GM19468 (cell line): ENCODE results near the gene GABRR2.
"Not testable (repeated sequence)": the region's sequence is repeated elsewhere in the genome, so short reads cannot be mapped to it uniquely, and the experiment has no call there.

ENCODE experiments used
- ATAC-seq: cut with Tn5 transposase; IDR thresholded peaks from one replicate; pipeline ENCODE4 v1.9.1; 2021; ENCODE audit warnings: mild to moderate bottlenecking, moderate library complexity, moderate number of reproducible peaks; ENCODE audit not compliant: unreplicated experiment; ENCODE audit errors: extremely low read depth

Gene GABRR2

DNA sequence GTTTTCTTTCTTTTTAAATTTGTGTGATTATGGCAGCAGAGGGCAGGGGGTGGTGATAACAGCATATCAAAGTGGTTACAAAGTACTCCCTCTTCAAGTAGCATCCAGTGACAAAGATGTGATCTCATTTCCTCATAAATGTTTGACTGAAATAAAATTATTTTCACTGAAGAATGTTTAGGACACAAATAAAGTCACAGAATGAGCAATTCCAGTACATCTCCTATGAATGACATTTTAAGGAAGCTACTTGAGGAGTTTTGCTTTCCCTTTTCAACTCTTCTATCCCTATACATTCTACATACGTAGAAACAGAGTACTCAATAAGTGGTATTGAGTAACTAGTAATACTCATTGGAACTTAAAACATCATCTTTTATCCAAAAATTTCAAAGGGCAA is 13.9 kb upstream of the GABRR2 start:
- no peak for ATAC-seq

- no peak for ATAC-seq
Observed at GRCh38 chr6:89324304-89324703, 9.2 kb upstream of the GABRR2 start.

DNA sequence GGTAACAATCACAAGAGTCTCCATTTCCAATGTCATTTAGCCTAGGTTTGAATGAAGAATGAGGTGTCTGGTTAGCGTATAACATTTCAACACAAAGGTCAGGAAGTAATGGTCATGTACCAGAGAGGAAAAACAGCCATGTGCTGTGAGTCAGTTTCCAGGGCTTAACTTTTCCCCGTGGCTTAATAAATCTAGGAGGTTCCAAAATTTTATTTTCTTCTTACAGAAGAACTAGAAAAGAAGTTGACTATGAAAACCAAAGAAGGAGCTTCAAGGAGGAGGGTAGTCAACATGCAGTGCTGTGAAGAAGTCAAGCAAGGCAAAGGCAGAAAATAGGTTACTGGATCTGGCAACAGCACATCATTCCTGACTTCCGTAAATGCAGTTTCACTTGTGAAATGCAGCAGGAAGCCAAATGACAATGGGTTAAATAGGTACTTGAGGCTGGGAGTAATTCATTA is 8.4 kb upstream of the GABRR2 start:
- no peak for ATAC-seq

DNA sequence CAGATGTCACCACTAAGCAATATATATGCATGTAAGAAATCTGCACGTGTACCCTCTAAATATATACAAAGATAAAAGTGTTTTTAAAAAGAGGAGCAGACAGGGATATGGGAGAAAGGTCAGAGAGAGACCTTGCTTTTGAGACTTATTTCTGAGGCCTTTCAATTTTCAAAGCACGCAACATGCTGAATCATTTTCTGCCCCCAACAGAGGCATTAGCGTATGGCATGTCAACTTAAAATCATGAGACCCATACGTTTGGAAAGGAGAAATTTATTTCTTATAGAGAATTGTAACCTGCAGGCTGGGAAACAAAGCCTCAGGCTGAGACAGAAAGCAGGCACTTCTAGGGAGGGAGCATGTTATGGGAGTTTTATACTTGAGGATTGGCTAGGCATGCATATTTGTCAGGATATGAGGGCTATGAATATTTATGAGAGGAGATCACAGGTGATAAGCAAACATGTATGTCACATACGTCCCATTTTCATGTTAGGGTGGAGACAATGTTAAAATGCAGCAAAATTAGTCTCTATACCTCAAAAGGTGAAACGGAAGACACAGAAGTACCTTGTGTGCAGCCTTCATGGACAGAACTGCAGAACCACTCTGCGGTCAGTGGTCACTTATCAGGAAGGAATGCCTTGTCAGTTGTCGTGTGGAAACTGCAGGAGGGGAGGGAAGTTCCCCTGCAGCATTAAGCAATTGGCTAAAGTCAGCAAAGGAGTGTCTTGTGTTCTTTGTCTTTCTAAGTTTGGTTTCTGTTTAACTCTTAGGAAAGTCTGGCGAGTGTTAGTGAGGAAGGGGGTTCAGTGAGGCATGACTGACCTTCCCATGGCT is 6.3 kb upstream of the GABRR2 start:
- ATAC-seq = no peak

GRCh38 chr6:89320012-89320559 is 5.0 kb upstream of the GABRR2 start:
- ATAC-seq = no peak

GRCh38 chr6:89317067-89317466 is 2.0 kb upstream of the GABRR2 start:
- no peak for ATAC-seq

- no peak for ATAC-seq
Observed at GRCh38 chr6:89314692-89315091, 407 bp downstream of the GABRR2 start.

DNA sequence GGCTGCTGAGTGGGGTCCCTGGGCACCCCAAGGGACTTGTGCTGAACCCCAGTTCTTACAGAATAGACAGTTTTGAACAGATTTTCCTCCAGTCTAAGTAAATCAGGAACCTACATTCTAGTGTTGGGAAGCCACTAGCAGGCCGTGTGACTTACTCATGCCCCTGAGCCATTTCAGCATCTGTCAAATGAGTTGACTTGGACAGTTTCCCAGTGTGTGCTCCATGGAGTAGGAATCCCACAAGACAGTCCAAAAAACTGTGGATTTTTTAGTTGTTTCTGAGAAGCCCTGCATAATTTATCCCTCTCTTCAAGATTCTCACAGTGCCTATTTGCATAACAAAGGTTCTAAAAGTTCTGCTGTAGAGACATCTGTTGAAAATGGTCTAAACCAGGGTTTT is 2.1 kb downstream of the GABRR2 start:
- ATAC-seq = no peak

DNA sequence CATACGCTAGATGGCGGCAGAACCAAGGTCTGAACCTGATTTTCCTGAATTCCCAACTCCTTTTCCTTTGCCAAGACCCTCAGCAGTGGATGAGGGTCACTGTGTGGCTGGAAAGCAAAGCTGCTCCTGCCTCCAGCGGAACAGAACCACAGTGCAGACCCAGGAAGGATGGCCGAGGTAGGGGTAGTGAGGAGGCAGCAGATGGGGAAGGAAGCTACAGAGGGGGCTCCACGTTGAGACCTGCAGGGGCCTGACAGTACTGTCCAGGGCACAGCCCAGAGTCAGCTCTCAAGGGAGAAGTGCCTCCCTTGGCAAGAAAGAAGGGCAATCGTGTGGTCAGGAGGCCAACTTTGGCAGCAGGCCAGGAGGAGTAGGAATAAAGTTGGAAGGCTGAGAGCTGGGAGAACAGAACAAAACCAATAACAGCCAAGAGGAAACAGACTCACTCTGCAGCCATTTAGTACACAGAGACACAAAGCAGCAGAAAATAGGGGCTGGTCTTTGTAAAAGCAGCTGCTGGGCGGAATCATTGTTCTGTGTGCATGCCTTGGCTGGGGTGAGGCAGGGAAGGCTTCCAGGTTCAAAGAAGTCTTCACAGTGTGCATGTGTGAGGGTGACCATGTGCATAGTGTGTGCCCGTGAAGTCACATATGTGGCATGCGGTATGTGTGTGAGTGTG is 3.1 kb downstream of the GABRR2 start:
- ATAC-seq = no peak

DNA sequence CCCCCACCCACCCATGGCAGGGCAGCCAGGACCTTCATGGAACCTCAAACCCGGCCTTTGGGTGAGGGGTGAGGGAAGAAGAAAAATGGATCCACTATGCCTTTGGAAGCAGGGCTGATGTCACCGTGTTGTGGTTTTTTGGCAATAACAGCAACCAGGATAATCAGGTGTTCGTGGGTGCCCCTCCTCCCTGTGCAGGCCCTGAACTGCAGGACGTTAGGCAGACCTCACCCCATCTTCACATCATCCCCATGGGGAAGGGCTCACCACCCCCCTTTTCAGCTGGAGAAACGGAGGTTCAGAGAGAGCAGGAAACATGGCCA is 3.6 kb downstream of the GABRR2 start:
- ATAC-seq = no peak

- no peak for ATAC-seq
Observed at GRCh38 chr6:89310929-89311328, 4.2 kb downstream of the GABRR2 start.

- no peak for ATAC-seq
Observed at GRCh38 chr6:89308525-89309395, 6.3 kb downstream of the GABRR2 start.

DNA sequence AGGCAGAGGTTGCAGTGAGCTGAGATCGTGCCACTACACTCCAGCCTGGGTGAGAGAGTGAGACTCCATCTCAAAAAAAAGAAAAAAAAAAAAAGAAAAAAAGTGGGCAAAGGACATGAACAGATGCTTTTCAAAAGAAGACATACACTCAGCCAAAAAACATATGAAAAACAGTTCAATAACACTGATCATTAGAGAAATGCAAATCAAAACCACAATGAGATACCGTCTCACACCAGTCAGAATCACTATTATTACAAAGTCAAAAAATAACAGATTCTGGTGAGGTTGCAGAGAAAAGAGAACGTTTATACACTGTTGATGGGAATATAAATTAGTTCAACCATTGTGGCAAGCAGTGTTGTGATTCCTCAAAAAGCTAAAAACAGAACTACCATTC is 10.6 kb downstream of the GABRR2 start:
- ATAC-seq = not testable (repeated sequence)

GRCh38 chr6:89302936-89303335 is 12.2 kb downstream of the GABRR2 start:
- no peak for ATAC-seq

- ATAC-seq = no peak
Observed at GRCh38 chr6:89302195-89302770, 12.8 kb downstream of the GABRR2 start.

GRCh38 chr6:89301586-89302194 is 13.4 kb downstream of the GABRR2 start:
- no peak for ATAC-seq

- no peak for ATAC-seq
Observed at GRCh38 chr6:89299466-89299850, 15.6 kb downstream of the GABRR2 start.

DNA sequence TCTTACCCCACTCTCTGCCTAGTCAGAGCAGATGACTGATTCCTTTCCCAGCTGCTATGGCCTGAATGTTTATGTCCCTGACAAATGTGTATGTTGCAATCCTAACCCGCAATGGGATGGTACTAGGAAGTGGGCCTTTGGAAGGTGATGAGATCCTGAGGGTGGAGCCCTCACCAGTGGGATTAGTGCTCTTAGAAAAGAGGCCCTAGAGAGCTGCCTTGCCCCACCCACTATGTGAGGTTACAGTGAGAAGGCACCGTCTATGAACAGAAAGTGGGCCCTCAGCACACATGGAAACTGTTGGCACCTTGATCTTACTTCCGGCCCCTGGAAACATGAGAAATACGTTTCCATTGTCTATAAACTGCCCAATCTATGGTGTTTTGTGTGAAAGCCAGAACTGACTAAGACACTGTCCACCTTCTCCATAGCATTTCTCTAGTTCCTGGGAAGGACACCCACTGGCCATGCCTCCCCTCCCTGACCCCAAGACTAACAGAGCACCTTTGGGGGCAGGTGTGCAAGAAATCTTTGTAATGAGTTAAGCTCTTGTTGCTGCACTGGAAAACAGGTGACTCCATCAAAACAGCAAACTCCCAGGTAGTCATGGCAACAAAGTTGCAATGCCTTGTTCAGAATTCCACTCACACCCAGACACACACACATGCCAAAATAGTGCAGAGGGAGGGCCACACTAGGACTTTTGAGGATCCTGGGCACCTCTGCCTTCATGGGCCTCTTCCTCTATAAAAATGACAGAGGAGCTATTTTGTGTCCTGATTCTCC is 16.2 kb downstream of the GABRR2 start:
- ATAC-seq = no peak
